ENCODE measurements around the gene METTL22. TPM values are rescaled to one million over a fixed set of nuclear protein-coding genes. Genes with fewer than 3 reads are reported as not detected.

Gene METTL22
- polyA plus RNA-seq, 1 of the 3 experiments (the other 2 are of a cell fraction): 38.3 TPM

GRCh38 chr16:8583199-8583598 lies 38.3 kb upstream of the METTL22 start:
- WGBS (ENCODE audit: low lambda C conversion rate): 28% methylated on average over 3 of the region's 3 CpGs
- DNase-seq: no peak
- Histone ChIP-seq H3K36me3 (replicated peaks in 1 of 2; ENCODE audit: control insufficient read depth in 1 of 2, insufficient read depth in 2 of 2, low read length in 1 of 2) (no peaks in the 10 kb centered on the region), H2AFZ (ENCODE audit: low read depth) (no peak overlapping the region), H3K9me2 (no peaks in the 10 kb centered on the region), H3K79me2 (ENCODE audit: insufficient read depth) (no peaks in the 10 kb centered on the region), H3K27me3 (ENCODE audit: insufficient read depth) (peaks cover 5% of the 10 kb centered on the region; the same call in 1 of the 2 replicates), H3K4me3 (ENCODE audit: low read depth in 2 of 2, low read length in 1 of 2) (no peak overlapping the region), H3K4me1 (ENCODE audit: control insufficient read depth in 1 of 2, insufficient read depth in 2 of 2, low read depth in 1 of 2, low read length in 1 of 2) (no peaks in the 10 kb centered on the region), H4K20me1 (ENCODE audit: insufficient read depth) (no peaks in the 10 kb centered on the region), H3F3A (replicated peaks; ENCODE audit: insufficient read depth) (no peaks in the 10 kb centered on the region), H3K4me2 (no peak overlapping the region), H3K9ac (no peak overlapping the region), H3K27ac (ENCODE audit: low read depth in 2 of 2, low read length in 1 of 2) (no peak overlapping the region), H3K9me3 (no peaks in the 10 kb centered on the region)
- POLR2A ChIA-PET: no interaction called here
- TF ChIP-seq NFIC (IDR thresholded peaks at IDR 0.05; ENCODE audit: borderline replicate concordance) (no peak), EP300 (IDR thresholded peaks at IDR 0.05; ENCODE audit: borderline replicate concordance in 1 of 2, low read depth in 1 of 2, low read length in 1 of 2) (no peak)
- TF ChIP-seq, protein P1, sequence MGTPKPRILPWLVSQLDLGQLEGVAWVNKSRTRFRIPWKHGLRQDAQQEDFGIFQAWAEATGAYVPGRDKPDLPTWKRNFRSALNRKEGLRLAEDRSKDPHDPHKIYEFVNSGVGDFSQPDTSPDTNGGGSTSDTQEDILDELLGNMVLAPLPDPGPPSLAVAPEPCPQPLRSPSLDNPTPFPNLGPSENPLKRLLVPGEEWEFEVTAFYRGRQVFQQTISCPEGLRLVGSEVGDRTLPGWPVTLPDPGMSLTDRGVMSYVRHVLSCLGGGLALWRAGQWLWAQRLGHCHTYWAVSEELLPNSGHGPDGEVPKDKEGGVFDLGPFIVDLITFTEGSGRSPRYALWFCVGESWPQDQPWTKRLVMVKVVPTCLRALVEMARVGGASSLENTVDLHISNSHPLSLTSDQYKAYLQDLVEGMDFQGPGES (IDR thresholded peaks at IDR 0.05; ENCODE audit: low read depth, low read length): no peak
- CTCF ChIA-PET: interaction anchor here (0.6 to 4.2 kb wide), 5 partner anchors 10 to 16 kb away, joined by 3 to 17 read pairs (median 3); no protein-coding TSS in a partner anchor

DNA sequence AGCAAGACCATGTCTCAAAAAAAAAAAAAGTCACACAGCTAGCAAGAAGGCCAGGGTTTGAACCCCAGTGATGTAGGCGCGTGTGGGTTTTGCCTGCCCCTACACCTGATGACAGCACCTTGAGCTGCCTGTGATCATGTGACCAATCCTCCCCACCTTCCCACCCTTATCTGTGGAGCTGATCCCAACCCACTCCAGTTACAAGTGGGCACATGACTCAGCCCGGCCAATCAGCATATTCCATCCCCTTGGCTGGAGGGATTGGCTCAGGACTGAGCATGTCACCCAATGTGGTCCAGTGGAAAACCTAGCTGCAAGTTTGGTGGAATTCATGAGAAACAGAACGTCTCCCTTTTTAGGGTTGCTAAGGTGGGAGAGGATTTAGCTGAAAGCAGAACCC lies 37.8 kb upstream of the METTL22 start:
- no peak for DNase-seq
- TF ChIP-seq YY1 (IDR thresholded peaks at IDR 0.05; ENCODE audit: low read depth): no peak
- TF ChIP-seq, protein P2, sequence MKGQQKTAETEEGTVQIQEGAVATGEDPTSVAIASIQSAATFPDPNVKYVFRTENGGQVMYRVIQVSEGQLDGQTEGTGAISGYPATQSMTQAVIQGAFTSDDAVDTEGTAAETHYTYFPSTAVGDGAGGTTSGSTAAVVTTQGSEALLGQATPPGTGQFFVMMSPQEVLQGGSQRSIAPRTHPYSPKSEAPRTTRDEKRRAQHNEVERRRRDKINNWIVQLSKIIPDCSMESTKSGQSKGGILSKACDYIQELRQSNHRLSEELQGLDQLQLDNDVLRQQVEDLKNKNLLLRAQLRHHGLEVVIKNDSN (IDR thresholded peaks at IDR 0.05; ENCODE audit: borderline replicate concordance, low read depth): peak; percentile 51; the same call in 1 of the 2 replicates
- H3K9me3 ChIP-seq: no peaks in the 10 kb centered on the region

DNA sequence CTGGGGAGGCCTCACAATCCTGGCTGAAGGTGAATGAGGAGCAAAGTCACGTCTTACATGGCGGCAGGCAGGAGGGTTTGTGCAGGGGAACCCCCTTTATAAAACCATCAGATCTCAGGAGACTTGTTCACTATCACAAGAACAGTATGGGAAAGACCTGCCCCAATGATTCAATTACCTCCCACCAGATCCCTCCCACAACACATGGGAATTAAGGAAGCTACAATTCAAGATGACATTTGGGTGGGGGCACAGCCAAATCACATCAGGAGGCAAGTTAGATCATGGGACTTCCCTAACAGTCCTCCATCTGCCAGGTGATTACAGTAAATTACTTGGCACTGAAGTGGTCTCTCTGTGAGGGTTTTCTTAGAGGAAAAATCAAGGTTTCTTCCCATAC lies 36.5 kb upstream of the METTL22 start:
- POLR2A ChIA-PET: no interaction called here
- H3K27ac ChIP-seq (ENCODE audit: low read depth in 2 of 2, low read length in 1 of 2): no peak overlapping the region
- H3K9ac ChIP-seq: no peak overlapping the region
- no peak overlapping the region for H3K4me3 ChIP-seq (ENCODE audit: low read depth in 2 of 2, low read length in 1 of 2)
- H3F3A ChIP-seq (replicated peaks; ENCODE audit: insufficient read depth): no peaks in the 10 kb centered on the region
- no peaks in the 10 kb centered on the region for H3K9me3 ChIP-seq
- H4K20me1 ChIP-seq (ENCODE audit: insufficient read depth): no peaks in the 10 kb centered on the region
- no peak overlapping the region for H3K4me2 ChIP-seq
- CTCF ChIA-PET: interaction anchor here (0.9 to 4.2 kb wide), 4 partner anchors 10 to 18 kb away, joined by 3 to 17 read pairs (median 4); no protein-coding TSS in a partner anchor
- peaks cover 23% of the 10 kb centered on the region for H3K27me3 ChIP-seq (ENCODE audit: insufficient read depth)
- no peaks in the 10 kb centered on the region for H3K9me2 ChIP-seq
- 52% methylated on average over 2 of the region's 2 CpGs for WGBS (ENCODE audit: low lambda C conversion rate)
- no peaks in the 10 kb centered on the region for H3K79me2 ChIP-seq (ENCODE audit: insufficient read depth)
- H3K36me3 ChIP-seq (replicated peaks in 1 of 2; ENCODE audit: control insufficient read depth in 1 of 2, insufficient read depth in 2 of 2, low read length in 1 of 2): no peaks in the 10 kb centered on the region
- DNase-seq: no peak
- peaks cover 0 to 9% of the 10 kb centered on the region in 2 experiments; a peak in 1 of 4 replicates for H3K4me1 ChIP-seq (ENCODE audit: control insufficient read depth in 1 of 2, insufficient read depth in 2 of 2, low read depth in 1 of 2, low read length in 1 of 2)
- H2AFZ ChIP-seq (ENCODE audit: low read depth): no peak overlapping the region
- no peak for TF ChIP-seq RAD21 (IDR thresholded peaks at IDR 0.05; ENCODE audit: low read length)
- TF ChIP-seq GATA2 (CRISPR knock-in tag; IDR thresholded peaks at IDR 0.05): no peak
- TF ChIP-seq GABPA (IDR thresholded peaks at IDR 0.05; ENCODE audit: low read depth): no peak
- TF ChIP-seq CTCF (IDR thresholded peaks at IDR 0.05): no peak
- TF ChIP-seq, protein P2 (IDR thresholded peaks at IDR 0.05; ENCODE audit: borderline replicate concordance, low read depth): no peak
- TF ChIP-seq MAX (IDR thresholded peaks at IDR 0.05; ENCODE audit: low read depth): no peak
- no peak for TF ChIP-seq PBX3 (IDR thresholded peaks at IDR 0.05)
- no peak for TF ChIP-seq FOXJ3 (CRISPR knock-in tag; IDR thresholded peaks at IDR 0.05)
- TF ChIP-seq RFX5 (IDR thresholded peaks at IDR 0.05; ENCODE audit: low read length): no peak
- no peak for TF ChIP-seq NRF1 (IDR thresholded peaks at IDR 0.05; ENCODE audit: low read depth, low read length)
- TF ChIP-seq JUND (IDR thresholded peaks at IDR 0.05): no peak

More for the DNA sequence above, 37.8 kb upstream of the METTL22 start:
- no peaks in the 10 kb centered on the region for H4K20me1 ChIP-seq (ENCODE audit: insufficient read depth)
- WGBS (ENCODE audit: low lambda C conversion rate): 14% methylated on average over 2 of the region's 4 CpGs
- H3K9ac ChIP-seq: no peak overlapping the region
- POLR2A ChIA-PET: no interaction called here
- H3F3A ChIP-seq (replicated peaks; ENCODE audit: insufficient read depth): no peaks in the 10 kb centered on the region
- no peaks in the 10 kb centered on the region for H3K4me1 ChIP-seq (ENCODE audit: control insufficient read depth in 1 of 2, insufficient read depth in 2 of 2, low read depth in 1 of 2, low read length in 1 of 2)
- H3K4me2 ChIP-seq: no peak overlapping the region
- H3K9me2 ChIP-seq: no peaks in the 10 kb centered on the region
- CTCF ChIA-PET: interaction anchor here (0.6 to 4.2 kb wide), 5 partner anchors 11 to 17 kb away, joined by 3 to 17 read pairs (median 3); no protein-coding TSS in a partner anchor
- no peak overlapping the region for H3K27ac ChIP-seq (ENCODE audit: low read depth in 2 of 2, low read length in 1 of 2)
- H3K4me3 ChIP-seq (ENCODE audit: low read depth in 2 of 2, low read length in 1 of 2): no peak overlapping the region
- H3K36me3 ChIP-seq (replicated peaks in 1 of 2; ENCODE audit: control insufficient read depth in 1 of 2, insufficient read depth in 2 of 2, low read length in 1 of 2): no peaks in the 10 kb centered on the region
- H2AFZ ChIP-seq (ENCODE audit: low read depth): no peak overlapping the region
- peaks cover 10% of the 10 kb centered on the region; the same call in 1 of the 2 replicates for H3K27me3 ChIP-seq (ENCODE audit: insufficient read depth)
- no peaks in the 10 kb centered on the region for H3K79me2 ChIP-seq (ENCODE audit: insufficient read depth)
